OCI-LY7 (cell line): Measurements from ENCODE around the gene PITHD1. TPM values are rescaled to one million over a fixed set of nuclear protein-coding genes. Genes with fewer than 3 reads are reported as not detected.
A peak's percentile ranks its signal among the peaks of the same experiment; 100 is the strongest.
"Not testable (repeated sequence)": the region's sequence is repeated elsewhere in the genome, so short reads cannot be mapped to it uniquely, and the experiment has no call there.

Source experiments
- BruUV-seq: library from RNA; stranded (reverse); fragments of 400-500 nt; replicated peaks from 2 replicates; lab custom pipeline; 2021; lab: Mats Ljungman, UMichigan
- CTCF ChIA-PET: fragments of 300-600 bp; sonication (Branson Sonifier 250); formaldehyde crosslinking; loops from one replicate; lab custom pipeline; 2022; ENCODE audit warnings: antibody characterized with exemption; ENCODE audit not compliant: unreplicated experiment; lab: Charles Lee
- POLR2A ChIA-PET: fragments of 300-600 bp; sonication (Branson Sonifier 250); formaldehyde crosslinking; loops from one replicate; lab custom pipeline; 2022; ENCODE audit warnings: antibody characterized with exemption; lab: Charles Lee
- DNase-seq: peaks from one replicate; pipeline ENCODE4 v3.0.0-alpha.2; 2015; ENCODE audit warnings: low spot score
- H2AFZ ChIP-seq: fragments of 200-600 bp; sonication (generic), shearing (Covaris generic); 2 replicates; pipeline ENCODE4 v1.6.1; 2014; ENCODE audit warnings: mild to moderate bottlenecking, antibody characterized with exemption, low read length, moderate library complexity
- H3K27ac ChIP-seq: fragments of 200-600 bp; sonication (generic); 2 replicates; pipeline ENCODE4 v1.5.1; 2014; ENCODE audit warnings: mixed run types, low read depth, mild to moderate bottlenecking, moderate library complexity, low read length, inconsistent platforms; ENCODE audit not compliant: poor library complexity, severe bottlenecking
- H3K36me3 ChIP-seq: fragments of 200-600 bp; sonication (generic); 2 replicates; pipeline ENCODE4 v1.6.1; 2014; ENCODE audit warnings: mild to moderate bottlenecking, antibody characterized with exemption, low read length, moderate library complexity, mixed read lengths; ENCODE audit not compliant: insufficient read depth
- H3K4me1 ChIP-seq: fragments of 200-600 bp; sonication (generic); 2 replicates; pipeline ENCODE4 v1.5.1; 2014; ENCODE audit warnings: mild to moderate bottlenecking, low read length; ENCODE audit not compliant: insufficient read depth, poor library complexity, severe bottlenecking
- H3K4me2 ChIP-seq: fragments of 200-600 bp; sonication (generic); 2 replicates; pipeline ENCODE4 v1.6.1; 2014; ENCODE audit warnings: mild to moderate bottlenecking, low read length
- H3K4me3 ChIP-seq: fragments of 200-600 bp; sonication (generic); 2 replicates; pipeline ENCODE4 v1.5.1; 2014; ENCODE audit warnings: mild to moderate bottlenecking, low read depth, low read length; ENCODE audit not compliant: poor library complexity, severe bottlenecking
- H3K79me2 ChIP-seq: fragments of 200-600 bp; sonication (generic); 2 replicates; pipeline ENCODE4 v1.6.1; 2016; ENCODE audit warnings: low read depth, mild to moderate bottlenecking, low read length, moderate library complexity, mixed read lengths; ENCODE audit not compliant: insufficient read depth
- H3K9me2 ChIP-seq: fragments of 200-600 bp; sonication (generic); 2 replicates; pipeline ENCODE4 v1.6.1; 2016; ENCODE audit warnings: mild to moderate bottlenecking, low read length, mixed read lengths; ENCODE audit not compliant: insufficient read depth
- H3K9me3 ChIP-seq: fragments of 200-600 bp; sonication (generic); 2 replicates; pipeline ENCODE4 v1.6.1; 2014; ENCODE audit warnings: mild to moderate bottlenecking, mixed run types, low read length, mixed read lengths
- H4K20me1 ChIP-seq: fragments of 200-600 bp; sonication (generic); 2 replicates; pipeline ENCODE4 v1.6.1; 2014; ENCODE audit warnings: mild to moderate bottlenecking, antibody characterized with exemption, low read length, moderate library complexity, mixed read lengths; ENCODE audit not compliant: insufficient read depth
- CTCF ChIP-seq: fragments of 200-600 bp; sonication (generic); conservative IDR thresholded peaks from 2 replicates; pipeline ENCODE4 v1.5.1; 2014; ENCODE audit warnings: mild to moderate bottlenecking, antibody characterized with exemption, low read length, moderate library complexity, mixed read lengths
- EZH2phosphoT487 ChIP-seq: fragments of 200-600 bp; sonication (generic); IDR thresholded peaks from 2 replicates; pipeline ENCODE4 v1.6.1; 2018; ENCODE audit warnings: low read depth, borderline replicate concordance, mild to moderate bottlenecking, mixed run types, antibody characterized with exemption, low read length, moderate library complexity, mixed read lengths
- intact Hi-C: fragments of 100-400 bp; cut with micrococcal nuclease; formaldehyde crosslinking; loops from one replicate; pipeline ENCODE4 v1.10.0; 2022; ENCODE audit not compliant: unreplicated experiment
- total RNA-seq, 2 experiments: library from RNA; depleted of rRNA in 1 of 2; stranded (reverse); fragments of >200 nt in 1 of 2; shearing (Covaris generic) in 1 of 2; gene quantifications; 2 replicates each; pipeline ENCODE4 v1.2.3, GENCODE V29; 2014 to 2022

Gene PITHD1
- total RNA-seq, 2 experiments from 2014 or later: 63.6 to 89.9 TPM

GRCh38 chr1:23793861-23794731 lies 15.9 kb downstream of the PITHD1 start:
- ChIA-PET CTCF (no interaction called here), POLR2A (interaction anchor here (0.5 to 0.8 kb wide), 2 partner anchors 23 to 644 kb away, joined by 3 to 5 read pairs; no protein-coding TSS in a partner anchor)
- TF ChIP-seq CTCF: no peak
- TF ChIP-seq EZH2phosphoT487: no peak
- H3K9me3 ChIP-seq: no peaks in the 10 kb centered on the region
- H2AFZ ChIP-seq: no peak overlapping the region
- peaks cover 16% of the 10 kb centered on the region for H3K4me1 ChIP-seq
- H3K4me3 ChIP-seq: no peak overlapping the region
- DNase-seq: no peak
- H3K9me2 ChIP-seq: no peaks in the 10 kb centered on the region
- H3K4me2 ChIP-seq: no peak overlapping the region
- H3K36me3 ChIP-seq: peaks cover 47% of the 10 kb centered on the region
- no TSS peak for BruUV-seq
- H3K27ac ChIP-seq: no peak overlapping the region
- H3K79me2 ChIP-seq: peaks cover 18% of the 10 kb centered on the region; the same call in 1 of the 2 replicates
- intact Hi-C loops: no loop called here
- H4K20me1 ChIP-seq: no peaks in the 10 kb centered on the region

- H3K9me2 ChIP-seq, H3K9me3 ChIP-seq, DNase-seq, H3K27ac ChIP-seq, H3K4me3 ChIP-seq, H3K4me2 ChIP-seq, H4K20me1 ChIP-seq, intact Hi-C loops, H2AFZ ChIP-seq: not testable (repeated sequence)
- peaks cover 44% of the 10 kb centered on the region for H3K36me3 ChIP-seq
- H3K4me1 ChIP-seq: peaks cover 22% of the 10 kb centered on the region
- H3K79me2 ChIP-seq: peaks cover 18% of the 10 kb centered on the region; the same call in 1 of the 2 replicates
- BruUV-seq: TSS peak; percentile 69
- POLR2A ChIA-PET: interaction anchor here (0.5 kb wide), 1 partner anchor 645 kb away, joined by 5 read pairs; no protein-coding TSS in a partner anchor
- CTCF ChIA-PET: interaction anchor here (0.5 kb wide), 1 partner anchor 199 kb away, joined by 9 read pairs; no protein-coding TSS in a partner anchor
Measured at GRCh38 chr1:23794732-23795182, 16.5 kb downstream of the PITHD1 start.

- Histone ChIP-seq H3K79me2 (peaks cover 18% of the 10 kb centered on the region; the same call in 1 of the 2 replicates), H3K4me2 (no peak overlapping the region), H3K4me3 (no peak overlapping the region), H2AFZ (no peak overlapping the region), H3K27ac (no peak overlapping the region), H3K4me1 (peaks cover 18% of the 10 kb centered on the region), H3K36me3 (peaks cover 44% of the 10 kb centered on the region), H3K9me3 (no peaks in the 10 kb centered on the region), H3K9me2 (no peaks in the 10 kb centered on the region), H4K20me1 (no peaks in the 10 kb centered on the region)
- DNase-seq: no peak
- ChIA-PET POLR2A (no interaction called here), CTCF (interaction anchor here (0.5 kb wide), 2 partner anchors 12 to 200 kb away, joined by 3 to 9 read pairs; no protein-coding TSS in a partner anchor)
- intact Hi-C loops: no loop called here
- TF ChIP-seq CTCF (no peak), EZH2phosphoT487 (no peak)
- no TSS peak for BruUV-seq
Measured at GRCh38 chr1:23795676-23796465, 17.7 kb downstream of the PITHD1 start.
